H1 (cell line): Measurements from ENCODE around the gene ST6GALNAC4. TPM values are rescaled to one million over a fixed set of nuclear protein-coding genes. Genes with fewer than 3 reads are reported as not detected.

ENCODE experiments used
- ASH2L ChIP-seq: fragments of 200-600, 300-600 bp; sonication (generic); IDR thresholded peaks from one replicate; pipeline ENCODE4 v1.7.1; 2017; ENCODE audit warnings: low read length
- BACH1 ChIP-seq: IDR thresholded peaks from 2 replicates; pipeline ENCODE4 v1.6.1; 2012; ENCODE audit warnings: low read length, improper control_type of control experiment
- CHD7 ChIP-seq: fragments of 300-600 bp; sonication (generic); IDR thresholded peaks from 2 replicates; pipeline ENCODE4 v1.7.1; 2012; ENCODE audit warnings: low read length, moderate library complexity, mild to moderate bottlenecking, inconsistent platforms; ENCODE audit not compliant: insufficient replicate concordance
- POLR2AphosphoS5 ChIP-seq: IDR thresholded peaks from 2 replicates; pipeline ENCODE4 v1.6.1; 2011; ENCODE audit warnings: low read depth, low read length
- SAP30 ChIP-seq: fragments of 300-600 bp; sonication (generic); IDR thresholded peaks from 2 replicates; pipeline ENCODE4 v1.7.1; 2012; ENCODE audit warnings: low read length, moderate library complexity, mild to moderate bottlenecking, inconsistent platforms; ENCODE audit not compliant: insufficient read depth, insufficient replicate concordance
- SP1 ChIP-seq: IDR thresholded peaks from 2 replicates; pipeline ENCODE4 v1.6.1; 2011; ENCODE audit warnings: low read depth, low read length
- polyA plus RNA-seq, 7 experiments: library from polyadenylated mRNA; depleted of rRNA in 3 of 7; stranded (reverse) in 5 of 7; unstranded in 2 of 7; fragments of >200 nt in 5 of 7; fragments of 200-250 nt in 2 of 7; gene quantifications; 1 replicate in 5 of 7; 2 replicates in 1 of 7; 4 replicates in 1 of 7; pipeline versions ENCODE4 v1.2.1 to v1.2.3, GENCODE V29; 2011 to 2013; ENCODE audit warnings: missing spikeins in 2 of 7, mixed read lengths in 2 of 7
- total RNA-seq: library from RNA; stranded (reverse); fragmentation: NEBNext Ultra II Directional; extraction: Animal tissue kit (Norgen Biotek cat#: 25700); gene quantifications from 2 replicates; pipeline ENCODE4 v1.2.1, GENCODE V29; 2021

ST6GALNAC4 gene
- total and polyA plus RNA-seq, 2 of the 8 experiments (the other 6 are each of a cell fraction or from before 2014, with no cell fraction given) = 21.8 to 34.1 TPM

- TF ChIP-seq POLR2AphosphoS5 (no peak), CHD7 (no peak), BACH1 (no peak), SAP30 (no peak), ASH2L (no peak), SP1 (no peak)
- TF ChIP-seq, all 59 proteins: peak for 0
Observed at GRCh38 chr9:127870887-127871286, 46.0 kb downstream of the ST6GALNAC4 start (continued).
